Measurements from ENCODE around the gene FBLIM1. TPM values are rescaled to one million over a fixed set of nuclear protein-coding genes. Genes with fewer than 3 reads are reported as not detected.

The FBLIM1 gene
- total RNA-seq, 1 experiment from 2014 or later, result 78.3 TPM

DNA sequence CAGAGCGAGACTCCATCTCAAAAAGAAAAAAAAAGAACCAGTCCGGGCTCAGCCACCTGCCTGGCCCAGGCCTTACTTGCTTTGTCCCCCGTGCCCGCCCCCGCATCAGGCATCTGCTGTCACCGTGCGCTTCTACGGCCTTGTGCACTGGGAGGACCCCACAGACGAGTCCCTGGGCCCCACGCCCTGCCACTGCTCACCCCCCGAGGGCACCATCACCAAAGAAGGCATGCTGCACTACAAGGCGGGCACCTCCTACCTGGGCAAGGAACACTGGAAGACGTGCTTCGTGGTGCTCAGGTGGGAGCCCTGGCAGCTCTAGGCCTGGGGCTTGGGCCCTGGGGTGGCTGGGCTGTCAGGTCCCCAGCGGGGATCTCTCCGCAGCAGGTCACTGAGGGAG is 28.2 kb upstream of the FBLIM1 start:
- DNase-seq (ENCODE audit: low spot score), result no peak
- Mint-ChIP-seq H3K27ac (no peak overlapping the region), H3K4me3 (no peak overlapping the region), H3K4me1 (no peaks in the 10 kb centered on the region), H3K9me3 (no peaks in the 10 kb centered on the region), H3K36me3 (peaks cover 24% of the 10 kb centered on the region; the same call in 1 of the 2 replicates), H3K27me3 (ENCODE audit: low read depth) (no peaks in the 10 kb centered on the region)
- TF ChIP-seq FOXJ3 (CRISPR knock-in tag; IDR thresholded peaks at IDR 0.05; ENCODE audit: borderline replicate concordance) (no peak), ZNF671 (CRISPR knock-in tag; IDR thresholded peaks at IDR 0.05) (no peak), ARID4B (CRISPR knock-in tag; IDR thresholded peaks at IDR 0.05; ENCODE audit: borderline replicate concordance) (no peak), CREB1 (CRISPR knock-in tag; IDR thresholded peaks at IDR 0.05) (no peak), IRF2 (CRISPR knock-in tag; IDR thresholded peaks at IDR 0.05; ENCODE audit: borderline replicate concordance, low read depth) (no peak), RORB (CRISPR knock-in tag; IDR thresholded peaks at IDR 0.05) (no peak), RELA (CRISPR knock-in tag; IDR thresholded peaks at IDR 0.05; ENCODE audit: borderline replicate concordance) (no peak), HMGA2 (CRISPR knock-in tag; IDR thresholded peaks at IDR 0.05) (no peak), ZMAT4 (CRISPR knock-in tag; IDR thresholded peaks at IDR 0.05) (no peak), AR (CRISPR knock-in tag; IDR thresholded peaks at IDR 0.05) (no peak)
- TF ChIP-seq, protein P1, sequence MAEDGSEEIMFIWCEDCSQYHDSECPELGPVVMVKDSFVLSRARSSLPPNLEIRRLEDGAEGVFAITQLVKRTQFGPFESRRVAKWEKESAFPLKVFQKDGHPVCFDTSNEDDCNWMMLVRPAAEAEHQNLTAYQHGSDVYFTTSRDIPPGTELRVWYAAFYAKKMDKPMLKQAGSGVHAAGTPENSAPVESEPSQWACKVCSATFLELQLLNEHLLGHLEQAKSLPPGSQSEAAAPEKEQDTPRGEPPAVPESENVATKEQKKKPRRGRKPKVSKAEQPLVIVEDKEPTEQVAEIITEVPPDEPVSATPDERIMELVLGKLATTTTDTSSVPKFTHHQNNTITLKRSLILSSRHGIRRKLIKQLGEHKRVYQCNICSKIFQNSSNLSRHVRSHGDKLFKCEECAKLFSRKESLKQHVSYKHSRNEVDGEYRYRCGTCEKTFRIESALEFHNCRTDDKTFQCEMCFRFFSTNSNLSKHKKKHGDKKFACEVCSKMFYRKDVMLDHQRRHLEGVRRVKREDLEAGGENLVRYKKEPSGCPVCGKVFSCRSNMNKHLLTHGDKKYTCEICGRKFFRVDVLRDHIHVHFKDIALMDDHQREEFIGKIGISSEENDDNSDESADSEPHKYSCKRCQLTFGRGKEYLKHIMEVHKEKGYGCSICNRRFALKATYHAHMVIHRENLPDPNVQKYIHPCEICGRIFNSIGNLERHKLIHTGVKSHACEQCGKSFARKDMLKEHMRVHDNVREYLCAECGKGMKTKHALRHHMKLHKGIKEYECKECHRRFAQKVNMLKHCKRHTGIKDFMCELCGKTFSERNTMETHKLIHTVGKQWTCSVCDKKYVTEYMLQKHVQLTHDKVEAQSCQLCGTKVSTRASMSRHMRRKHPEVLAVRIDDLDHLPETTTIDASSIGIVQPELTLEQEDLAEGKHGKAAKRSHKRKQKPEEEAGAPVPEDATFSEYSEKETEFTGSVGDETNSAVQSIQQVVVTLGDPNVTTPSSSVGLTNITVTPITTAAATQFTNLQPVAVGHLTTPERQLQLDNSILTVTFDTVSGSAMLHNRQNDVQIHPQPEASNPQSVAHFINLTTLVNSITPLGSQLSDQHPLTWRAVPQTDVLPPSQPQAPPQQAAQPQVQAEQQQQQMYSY (CRISPR knock-in tag; IDR thresholded peaks at IDR 0.05), result no peak
- ATAC-seq, result no peak
- CTCF ChIA-PET, result interaction anchor here (2.7 kb wide), 1 partner anchor 11 kb away, joined by 15 read pairs; no protein-coding TSS in a partner anchor
- POLR2A ChIA-PET, result no interaction called here

DNA sequence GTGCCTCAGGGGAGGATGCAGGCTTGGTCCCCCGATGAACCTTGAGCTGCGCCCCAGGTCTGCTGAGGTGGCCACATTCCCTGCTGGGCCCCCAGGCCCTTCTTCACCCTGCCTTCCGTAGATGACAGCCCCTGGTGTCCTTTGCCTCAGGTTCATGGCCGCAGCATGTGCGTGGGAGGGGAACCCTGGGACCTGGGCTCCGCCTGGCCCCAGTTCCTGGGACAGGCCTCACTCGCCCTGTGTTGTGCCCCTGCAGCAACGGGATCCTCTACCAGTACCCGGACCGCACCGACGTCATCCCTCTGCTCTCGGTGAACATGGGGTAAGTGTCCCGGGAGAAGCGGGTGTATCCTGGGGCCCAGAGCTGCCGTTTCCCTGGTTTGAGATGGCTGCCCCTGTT is 27.7 kb upstream of the FBLIM1 start:
- H3K36me3 Mint-ChIP-seq, result peaks cover 22% of the 10 kb centered on the region; the same call in 1 of the 2 replicates
- DNase-seq (ENCODE audit: low spot score) (no peak), ATAC-seq (no peak)
- ChIA-PET POLR2A (no interaction called here), CTCF (interaction anchor here (2.7 kb wide), 1 partner anchor 10 kb away, joined by 15 read pairs; no protein-coding TSS in a partner anchor)
- H3K27me3 Mint-ChIP-seq (ENCODE audit: low read depth), result no peaks in the 10 kb centered on the region
- H3K4me3 Mint-ChIP-seq, result no peak overlapping the region
- no peaks in the 10 kb centered on the region for H3K4me1 Mint-ChIP-seq
- H3K27ac Mint-ChIP-seq, result no peak overlapping the region
- H3K9me3 Mint-ChIP-seq, result no peaks in the 10 kb centered on the region
- TF ChIP-seq ZNF416 (CRISPR knock-in tag; IDR thresholded peaks at IDR 0.05) (no peak), FOXK1 (CRISPR knock-in tag; IDR thresholded peaks at IDR 0.05) (no peak), ELF4 (CRISPR knock-in tag; IDR thresholded peaks at IDR 0.05; ENCODE audit: low read depth) (no peak), ETV6 (CRISPR knock-in tag; IDR thresholded peaks at IDR 0.05) (no peak), RORB (CRISPR knock-in tag; IDR thresholded peaks at IDR 0.05) (no peak), ZNF121 (CRISPR knock-in tag; IDR thresholded peaks at IDR 0.05) (no peak), ZNF423 (CRISPR knock-in tag; IDR thresholded peaks at IDR 0.05) (no peak), ATF3 (CRISPR knock-in tag; conservative IDR thresholded peaks at IDR 0.05) (no peak), NFATC4 (CRISPR knock-in tag; IDR thresholded peaks at IDR 0.05) (no peak), SMAD3 (CRISPR knock-in tag; IDR thresholded peaks at IDR 0.05; ENCODE audit: borderline replicate concordance) (no peak), MYBL2 (CRISPR knock-in tag; IDR thresholded peaks at IDR 0.05) (no peak), GABPB1 (CRISPR knock-in tag; IDR thresholded peaks at IDR 0.05) (no peak), ZNF263 (CRISPR knock-in tag; IDR thresholded peaks at IDR 0.05; ENCODE audit: low read depth) (no peak)
- TF ChIP-seq, protein P2, sequence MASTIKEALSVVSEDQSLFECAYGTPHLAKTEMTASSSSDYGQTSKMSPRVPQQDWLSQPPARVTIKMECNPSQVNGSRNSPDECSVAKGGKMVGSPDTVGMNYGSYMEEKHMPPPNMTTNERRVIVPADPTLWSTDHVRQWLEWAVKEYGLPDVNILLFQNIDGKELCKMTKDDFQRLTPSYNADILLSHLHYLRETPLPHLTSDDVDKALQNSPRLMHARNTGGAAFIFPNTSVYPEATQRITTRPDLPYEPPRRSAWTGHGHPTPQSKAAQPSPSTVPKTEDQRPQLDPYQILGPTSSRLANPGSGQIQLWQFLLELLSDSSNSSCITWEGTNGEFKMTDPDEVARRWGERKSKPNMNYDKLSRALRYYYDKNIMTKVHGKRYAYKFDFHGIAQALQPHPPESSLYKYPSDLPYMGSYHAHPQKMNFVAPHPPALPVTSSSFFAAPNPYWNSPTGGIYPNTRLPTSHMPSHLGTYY (CRISPR knock-in tag; IDR thresholded peaks at IDR 0.05), result no peak

Measured in WTC11 (cell line).